Measurements from ENCODE around the gene ZFHX3. TPM values are rescaled to one million over a fixed set of nuclear protein-coding genes. Genes with fewer than 3 reads are reported as not detected.

ZFHX3 gene
- total and polyA plus RNA-seq, 4 donors: 1.5 to 5.9 (median 3.0) TPM

DNA sequence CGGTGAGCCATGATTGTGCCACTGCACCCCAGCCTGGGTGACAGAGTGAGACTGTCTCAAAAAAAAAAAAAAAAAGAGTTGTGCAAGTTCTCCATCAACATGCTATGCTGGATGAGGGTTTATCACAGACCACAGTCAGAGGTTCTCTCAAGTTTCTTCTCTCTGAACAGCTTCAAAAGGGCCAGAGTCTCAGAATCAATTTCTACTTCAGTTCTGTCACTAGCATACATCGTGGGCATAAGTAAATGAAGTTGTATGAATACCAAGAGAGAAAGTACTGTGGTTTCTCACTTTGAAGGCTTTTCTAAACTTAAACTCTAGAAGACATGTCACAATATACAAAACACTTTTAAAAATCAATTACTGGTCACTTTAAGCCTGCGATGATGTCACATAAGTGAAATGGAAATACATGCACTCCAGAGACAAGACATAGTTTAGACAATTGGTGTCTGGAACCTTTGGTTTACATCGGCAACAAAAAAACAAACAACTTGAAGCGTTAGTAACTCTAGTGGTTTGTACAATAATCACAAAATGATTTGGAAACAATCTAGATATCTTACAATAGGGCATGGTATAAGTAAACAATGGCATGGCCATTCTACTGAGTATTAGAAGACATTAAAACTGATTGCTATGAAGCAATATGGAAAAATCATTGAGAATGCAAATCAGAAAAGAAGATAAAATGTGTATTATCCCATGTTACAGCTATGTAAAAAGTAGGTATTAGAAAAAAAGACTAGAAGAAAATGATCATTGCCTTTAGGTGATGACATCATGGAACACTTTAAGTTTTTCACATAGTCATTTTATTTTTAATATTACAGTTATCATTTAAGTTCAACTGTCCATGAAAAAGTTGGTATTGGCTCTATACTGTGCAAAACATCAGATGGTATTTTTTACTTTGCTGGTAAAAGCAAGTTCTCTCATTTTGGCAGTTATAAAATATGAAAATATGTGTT, 232.3 kb downstream of the ZFHX3 start:
- no peak overlapping the region for H3K9ac ChIP-seq (ENCODE audit: low read depth in 1 of 2, low read length in 2 of 2)
- H3K9me3 ChIP-seq (ENCODE audit: control insufficient read depth in 4 of 4, low read length in 3 of 4): no peaks in the 10 kb centered on the region
- H3K4me1 ChIP-seq (ENCODE audit: control insufficient read depth in 4 of 4, insufficient read depth in 4 of 4, low read length in 3 of 4): peaks cover 4 to 20% (median 11%) of the 10 kb centered on the region in 4 donors
- no peak overlapping the region for H3K4me3 ChIP-seq (ENCODE audit: low read depth in 1 of 3, low read length in 3 of 3)
- DNase-seq (ENCODE audit: low spot score): no peak
- H3K27ac ChIP-seq (ENCODE audit: low read depth in 1 of 2, low read length in 2 of 2): no peak overlapping the region
- H3K36me3 ChIP-seq (ENCODE audit: control insufficient read depth in 4 of 4, insufficient read depth in 3 of 4, low read depth in 1 of 4, low read length in 3 of 4): no peaks in the 10 kb centered on the region
- WGBS: 89% methylated on average over 5 of the region's 5 CpGs
- TF ChIP-seq YY1 (IDR thresholded peaks at IDR 0.05): no peak
- TF ChIP-seq TAF1 (conservative IDR thresholded peaks at IDR 0.05): no peak
- TF ChIP-seq NR2F2 (IDR thresholded peaks at IDR 0.05): no peak
- TF ChIP-seq HNF4G (IDR thresholded peaks at IDR 0.05): no peak
- no peak for TF ChIP-seq FOXA2 (IDR thresholded peaks at IDR 0.05)
- TF ChIP-seq, protein P1, sequence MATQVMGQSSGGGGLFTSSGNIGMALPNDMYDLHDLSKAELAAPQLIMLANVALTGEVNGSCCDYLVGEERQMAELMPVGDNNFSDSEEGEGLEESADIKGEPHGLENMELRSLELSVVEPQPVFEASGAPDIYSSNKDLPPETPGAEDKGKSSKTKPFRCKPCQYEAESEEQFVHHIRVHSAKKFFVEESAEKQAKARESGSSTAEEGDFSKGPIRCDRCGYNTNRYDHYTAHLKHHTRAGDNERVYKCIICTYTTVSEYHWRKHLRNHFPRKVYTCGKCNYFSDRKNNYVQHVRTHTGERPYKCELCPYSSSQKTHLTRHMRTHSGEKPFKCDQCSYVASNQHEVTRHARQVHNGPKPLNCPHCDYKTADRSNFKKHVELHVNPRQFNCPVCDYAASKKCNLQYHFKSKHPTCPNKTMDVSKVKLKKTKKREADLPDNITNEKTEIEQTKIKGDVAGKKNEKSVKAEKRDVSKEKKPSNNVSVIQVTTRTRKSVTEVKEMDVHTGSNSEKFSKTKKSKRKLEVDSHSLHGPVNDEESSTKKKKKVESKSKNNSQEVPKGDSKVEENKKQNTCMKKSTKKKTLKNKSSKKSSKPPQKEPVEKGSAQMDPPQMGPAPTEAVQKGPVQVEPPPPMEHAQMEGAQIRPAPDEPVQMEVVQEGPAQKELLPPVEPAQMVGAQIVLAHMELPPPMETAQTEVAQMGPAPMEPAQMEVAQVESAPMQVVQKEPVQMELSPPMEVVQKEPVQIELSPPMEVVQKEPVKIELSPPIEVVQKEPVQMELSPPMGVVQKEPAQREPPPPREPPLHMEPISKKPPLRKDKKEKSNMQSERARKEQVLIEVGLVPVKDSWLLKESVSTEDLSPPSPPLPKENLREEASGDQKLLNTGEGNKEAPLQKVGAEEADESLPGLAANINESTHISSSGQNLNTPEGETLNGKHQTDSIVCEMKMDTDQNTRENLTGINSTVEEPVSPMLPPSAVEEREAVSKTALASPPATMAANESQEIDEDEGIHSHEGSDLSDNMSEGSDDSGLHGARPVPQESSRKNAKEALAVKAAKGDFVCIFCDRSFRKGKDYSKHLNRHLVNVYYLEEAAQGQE (IDR thresholded peaks at IDR 0.05): no peak
- TF ChIP-seq RAD21 (IDR thresholded peaks at IDR 0.05): no peak
- no peak for TF ChIP-seq EGR1 (IDR thresholded peaks at IDR 0.05; ENCODE audit: low read depth in 2 of 2)
- no peak for TF ChIP-seq GABPA (IDR thresholded peaks at IDR 0.05 in 1 of 2, conservative IDR thresholded peaks at IDR 0.05 in 1 of 2)
- TF ChIP-seq, protein P2, sequence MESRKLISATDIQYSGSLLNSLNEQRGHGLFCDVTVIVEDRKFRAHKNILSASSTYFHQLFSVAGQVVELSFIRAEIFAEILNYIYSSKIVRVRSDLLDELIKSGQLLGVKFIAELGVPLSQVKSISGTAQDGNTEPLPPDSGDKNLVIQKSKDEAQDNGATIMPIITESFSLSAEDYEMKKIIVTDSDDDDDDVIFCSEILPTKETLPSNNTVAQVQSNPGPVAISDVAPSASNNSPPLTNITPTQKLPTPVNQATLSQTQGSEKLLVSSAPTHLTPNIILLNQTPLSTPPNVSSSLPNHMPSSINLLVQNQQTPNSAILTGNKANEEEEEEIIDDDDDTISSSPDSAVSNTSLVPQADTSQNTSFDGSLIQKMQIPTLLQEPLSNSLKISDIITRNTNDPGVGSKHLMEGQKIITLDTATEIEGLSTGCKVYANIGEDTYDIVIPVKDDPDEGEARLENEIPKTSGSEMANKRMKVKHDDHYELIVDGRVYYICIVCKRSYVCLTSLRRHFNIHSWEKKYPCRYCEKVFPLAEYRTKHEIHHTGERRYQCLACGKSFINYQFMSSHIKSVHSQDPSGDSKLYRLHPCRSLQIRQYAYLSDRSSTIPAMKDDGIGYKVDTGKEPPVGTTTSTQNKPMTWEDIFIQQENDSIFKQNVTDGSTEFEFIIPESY (IDR thresholded peaks at IDR 0.05): no peak
- no peak for TF ChIP-seq FOXA1 (IDR thresholded peaks at IDR 0.05)
- TF ChIP-seq, protein P3, sequence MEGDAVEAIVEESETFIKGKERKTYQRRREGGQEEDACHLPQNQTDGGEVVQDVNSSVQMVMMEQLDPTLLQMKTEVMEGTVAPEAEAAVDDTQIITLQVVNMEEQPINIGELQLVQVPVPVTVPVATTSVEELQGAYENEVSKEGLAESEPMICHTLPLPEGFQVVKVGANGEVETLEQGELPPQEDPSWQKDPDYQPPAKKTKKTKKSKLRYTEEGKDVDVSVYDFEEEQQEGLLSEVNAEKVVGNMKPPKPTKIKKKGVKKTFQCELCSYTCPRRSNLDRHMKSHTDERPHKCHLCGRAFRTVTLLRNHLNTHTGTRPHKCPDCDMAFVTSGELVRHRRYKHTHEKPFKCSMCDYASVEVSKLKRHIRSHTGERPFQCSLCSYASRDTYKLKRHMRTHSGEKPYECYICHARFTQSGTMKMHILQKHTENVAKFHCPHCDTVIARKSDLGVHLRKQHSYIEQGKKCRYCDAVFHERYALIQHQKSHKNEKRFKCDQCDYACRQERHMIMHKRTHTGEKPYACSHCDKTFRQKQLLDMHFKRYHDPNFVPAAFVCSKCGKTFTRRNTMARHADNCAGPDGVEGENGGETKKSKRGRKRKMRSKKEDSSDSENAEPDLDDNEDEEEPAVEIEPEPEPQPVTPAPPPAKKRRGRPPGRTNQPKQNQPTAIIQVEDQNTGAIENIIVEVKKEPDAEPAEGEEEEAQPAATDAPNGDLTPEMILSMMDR (IDR thresholded peaks at IDR 0.05; ENCODE audit: low read depth, low read length, missing input control): no peak
- TF ChIP-seq SP1 (IDR thresholded peaks at IDR 0.05): no peak
- no peak for TF ChIP-seq RXRA (IDR thresholded peaks at IDR 0.05)
- no peak for TF ChIP-seq JUND (IDR thresholded peaks at IDR 0.05)
- H3K27me3 ChIP-seq (ENCODE audit: control insufficient read depth in 4 of 4, insufficient read depth in 4 of 4, low read length in 3 of 4): no peaks in the 10 kb centered on the region

DNA sequence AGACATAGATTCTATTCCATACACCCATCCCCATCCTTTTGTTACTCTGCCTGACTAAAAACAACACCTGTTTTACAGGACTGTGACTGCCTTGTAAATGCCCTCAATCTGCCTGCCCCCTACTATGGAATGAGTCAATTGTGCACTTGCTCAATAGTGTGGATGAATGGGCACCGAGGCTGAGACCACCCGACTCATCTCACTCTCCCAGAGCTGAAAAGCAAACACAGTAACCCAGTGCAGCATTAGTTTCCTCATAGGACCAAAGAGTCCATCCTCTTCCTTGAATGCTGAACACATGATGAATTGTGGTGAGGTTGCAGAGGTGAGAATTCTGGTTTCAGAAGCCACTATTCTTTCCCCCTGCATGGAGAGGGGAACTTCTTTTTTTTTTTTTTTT, 233.7 kb downstream of the ZFHX3 start:
- Histone ChIP-seq H3K4me3 (ENCODE audit: low read depth in 1 of 3, low read length in 3 of 3) (no peak overlapping the region), H3K27ac (ENCODE audit: low read depth in 1 of 2, low read length in 2 of 2) (no peak overlapping the region), H3K9me3 (ENCODE audit: control insufficient read depth in 4 of 4, low read length in 3 of 4) (no peaks in the 10 kb centered on the region), H3K36me3 (ENCODE audit: control insufficient read depth in 4 of 4, insufficient read depth in 3 of 4, low read depth in 1 of 4, low read length in 3 of 4) (no peaks in the 10 kb centered on the region), H3K27me3 (ENCODE audit: control insufficient read depth in 4 of 4, insufficient read depth in 4 of 4, low read length in 3 of 4) (no peaks in the 10 kb centered on the region), H3K4me1 (ENCODE audit: control insufficient read depth in 4 of 4, insufficient read depth in 4 of 4, low read length in 3 of 4) (peaks cover 5 to 23% (median 12%) of the 10 kb centered on the region in 4 donors), H3K9ac (ENCODE audit: low read depth in 1 of 2, low read length in 2 of 2) (no peak overlapping the region)
- 91% methylated on average over 2 of the region's 2 CpGs for WGBS
- no peak for DNase-seq (ENCODE audit: low spot score)
- TF ChIP-seq FOXA2 (IDR thresholded peaks at IDR 0.05) (no peak), HNF4G (IDR thresholded peaks at IDR 0.05) (no peak), JUND (IDR thresholded peaks at IDR 0.05) (no peak), HNF4A (conservative IDR thresholded peaks at IDR 0.05) (no peak), GABPA (IDR thresholded peaks at IDR 0.05 in 1 of 2, conservative IDR thresholded peaks at IDR 0.05 in 1 of 2) (no peak), EGR1 (IDR thresholded peaks at IDR 0.05; ENCODE audit: low read depth in 2 of 2) (no peak), NR2F2 (IDR thresholded peaks at IDR 0.05) (no peak), RXRA (IDR thresholded peaks at IDR 0.05) (no peak)
- TF ChIP-seq, protein P1 (IDR thresholded peaks at IDR 0.05): no peak
- TF ChIP-seq, protein P3 (IDR thresholded peaks at IDR 0.05; ENCODE audit: low read depth, low read length, missing input control): no peak

Data from liver (tissue), 9 donors.